Hindlimb muscle (tissue), 1 donor: ENCODE results near the gene CD247. TPM values are rescaled to one million over a fixed set of nuclear protein-coding genes. Genes with fewer than 3 reads are reported as not detected.

Experiments used
- DNase-seq: peaks from one replicate; pipeline ENCODE4 v3.0.0-alpha.2; 2013
- polyA plus RNA-seq: library from polyadenylated mRNA; unstranded; fragments of 120-200 nt; gene quantifications from one replicate; pipeline ENCODE4 v1.2.1, GENCODE V29; 2013; ENCODE audit not compliant: insufficient read length

Gene CD247
- polyA plus RNA-seq, 1 donor: 0.61 TPM

DNA sequence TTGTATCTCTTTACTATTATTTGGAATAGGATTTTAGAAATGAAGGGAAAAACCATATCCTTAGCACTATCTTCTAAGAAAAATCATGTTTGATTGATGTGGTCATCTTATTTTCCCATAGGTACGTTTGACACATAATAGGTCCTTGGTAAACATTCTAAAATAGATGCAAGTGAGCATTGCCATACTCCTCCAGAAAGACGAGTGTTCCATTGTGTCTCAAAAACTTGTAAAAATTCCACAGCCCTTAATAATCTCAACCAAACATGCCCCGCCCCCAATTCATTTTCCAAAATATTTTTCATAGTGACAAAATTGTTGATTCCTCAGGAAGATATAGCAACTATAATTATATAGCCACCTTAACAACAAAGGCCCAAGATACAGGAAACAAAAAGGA is 113.4 kb downstream of the CD247 start:
- DNase-seq: no peak

DNA sequence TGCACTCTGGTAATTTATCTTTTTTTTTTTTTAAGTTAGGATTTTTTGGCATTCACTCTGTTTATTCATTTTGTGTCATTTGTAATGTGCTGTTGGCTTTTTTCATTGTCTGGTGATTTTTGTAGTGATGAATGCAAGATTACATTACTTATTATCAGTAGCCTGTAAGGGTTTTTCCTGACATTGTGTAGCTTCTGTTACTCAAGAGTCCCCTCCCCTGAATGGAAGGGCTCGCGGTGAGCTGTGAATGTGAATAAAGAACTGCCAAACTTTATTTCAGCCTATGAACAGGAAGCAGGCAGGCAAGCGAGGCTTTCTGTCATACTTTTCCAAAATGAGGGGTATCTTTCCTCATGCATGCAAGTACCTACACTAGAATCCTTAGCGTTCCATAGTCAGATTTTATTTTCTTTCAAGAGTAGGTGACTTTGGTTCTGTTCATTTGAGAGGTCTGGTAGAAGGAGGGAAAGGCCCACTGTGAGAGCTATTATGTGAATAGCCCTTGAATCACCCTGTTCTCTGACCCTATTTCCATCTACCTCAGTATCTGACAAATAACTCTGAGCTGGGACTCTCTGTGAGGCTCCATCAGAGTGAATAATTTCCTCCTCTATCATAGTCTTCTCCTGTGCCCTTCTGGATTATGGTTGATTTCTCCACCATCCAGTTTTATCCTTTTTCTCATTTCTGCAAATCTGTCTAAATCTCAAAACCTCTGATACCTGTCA is 114.0 kb downstream of the CD247 start:
- no peak for DNase-seq

DNA sequence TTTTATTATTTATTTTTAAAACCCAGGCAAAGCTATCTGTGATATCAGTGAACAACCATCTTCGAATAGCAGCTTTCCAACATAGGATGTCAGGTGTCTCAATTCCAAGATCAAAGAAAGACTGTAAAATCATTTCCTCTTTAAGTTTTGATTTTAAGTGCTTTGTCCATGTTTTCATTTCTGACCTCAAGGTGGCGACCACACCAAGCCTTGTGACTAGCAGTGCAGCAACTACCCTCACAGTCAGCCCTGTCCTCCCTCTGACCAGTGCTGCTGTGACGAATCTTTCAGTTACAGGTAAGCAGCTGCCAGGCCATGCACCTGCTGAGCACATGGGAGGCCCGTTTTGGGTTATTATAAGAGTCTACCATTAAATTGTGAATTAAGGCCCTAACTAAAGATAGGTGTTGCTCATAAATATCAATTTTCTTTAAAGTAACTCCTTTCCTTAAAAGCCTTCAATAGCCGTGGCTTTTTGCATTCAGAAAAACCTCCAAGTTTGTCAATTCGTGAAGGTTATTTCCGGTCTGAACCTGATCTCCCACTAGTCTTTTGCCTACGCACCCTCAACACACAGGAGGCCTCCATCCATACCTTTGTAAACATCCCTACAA is 117.0 kb downstream of the CD247 start:
- peak; percentile 31 for DNase-seq

- DNase-seq: no peak
Measured at GRCh38 chr1:167400359-167400953, 117.9 kb downstream of the CD247 start.

- DNase-seq: no peak
Measured at GRCh38 chr1:167392200-167392696, 126.1 kb downstream of the CD247 start.

- DNase-seq: no peak
Measured at GRCh38 chr1:167388976-167389375, 129.4 kb downstream of the CD247 start.

- no peak for DNase-seq
Measured at GRCh38 chr1:167387251-167387910, 130.9 kb downstream of the CD247 start.

Other genes with a start within 250 kb of the CD247 start
- 28.6 TPM for gene CREG1, start 35.2 kb upstream of the CD247 start, polyA plus RNA-seq
- 60.8 TPM for gene RCSD1, start 111.7 kb upstream of the CD247 start, polyA plus RNA-seq
- gene MPZL1, start 203.5 kb upstream of the CD247 start, polyA plus RNA-seq: 62.4 TPM